H1 (cell line): ENCODE data around the gene PAX8. TPM values are rescaled to one million over a fixed set of nuclear protein-coding genes. Genes with fewer than 3 reads are reported as not detected.

Experiments used
- BRCA1 ChIP-seq: IDR thresholded peaks from 2 replicates; pipeline ENCODE4 v1.6.1; 2012; ENCODE audit warnings: low read depth, low read length, improper control_type of control experiment
- CBX5 ChIP-seq: fragments of 300-800, 300-1000 bp; sonication (generic); IDR thresholded peaks from 2 replicates; pipeline ENCODE4 v1.7.1; 2016; ENCODE audit warnings: antibody characterized with exemption, low read length, low read depth
- CEBPB ChIP-seq: IDR thresholded peaks from 2 replicates; pipeline ENCODE4 v1.6.1; 2012; ENCODE audit warnings: low read depth, low read length
- CHD7 ChIP-seq: fragments of 300-600 bp; sonication (generic); IDR thresholded peaks from 2 replicates; pipeline ENCODE4 v1.7.1; 2012; ENCODE audit warnings: low read length, moderate library complexity, mild to moderate bottlenecking, inconsistent platforms; ENCODE audit not compliant: insufficient replicate concordance
- CREB1 ChIP-seq: IDR thresholded peaks from 2 replicates; pipeline ENCODE4 v1.6.1; 2012; ENCODE audit warnings: inconsistent platforms
- EZH2 ChIP-seq: fragments of 200-600 bp; sonication (generic); IDR thresholded peaks from 2 replicates; pipeline ENCODE4 v1.7.1; 2012; ENCODE audit warnings: low read depth, mild to moderate bottlenecking, moderate library complexity, low read length, inconsistent platforms; ENCODE audit not compliant: severe bottlenecking
- GTF2F1 ChIP-seq: IDR thresholded peaks from 2 replicates; pipeline ENCODE4 v1.6.1; 2012; ENCODE audit warnings: low read depth, low read length, improper control_type of control experiment, borderline replicate concordance
- KDM1A ChIP-seq: fragments of 200-600, 300-600 bp; sonication (generic); IDR thresholded peaks from 2 replicates; pipeline ENCODE4 v1.7.1; 2016; ENCODE audit warnings: mild to moderate bottlenecking, low read length, borderline replicate concordance
- KDM5A ChIP-seq: fragments of 200-600 bp; IDR thresholded peaks from 2 replicates; pipeline ENCODE4 v1.7.1; 2012; ENCODE audit warnings: mild to moderate bottlenecking, low read length, inconsistent platforms, mixed read lengths
- RFX5 ChIP-seq: IDR thresholded peaks from 2 replicates; pipeline ENCODE4 v1.6.1; 2011; ENCODE audit warnings: low read depth, low read length, improper control_type of control experiment, borderline replicate concordance
- SAP30 ChIP-seq: fragments of 300-600 bp; sonication (generic); IDR thresholded peaks from 2 replicates; pipeline ENCODE4 v1.7.1; 2012; ENCODE audit warnings: low read length, moderate library complexity, mild to moderate bottlenecking, inconsistent platforms; ENCODE audit not compliant: insufficient read depth, insufficient replicate concordance
- TEAD4 ChIP-seq: IDR thresholded peaks from 2 replicates; pipeline ENCODE4 v1.6.1; 2012; ENCODE audit warnings: low read depth, low read length, inconsistent platforms, mixed read lengths
- polyA plus RNA-seq, 7 experiments: library from polyadenylated mRNA; depleted of rRNA in 3 of 7; stranded (reverse) in 5 of 7; unstranded in 2 of 7; fragments of >200 nt in 5 of 7; fragments of 200-250 nt in 2 of 7; gene quantifications; 1 replicate in 5 of 7; 2 replicates in 1 of 7; 4 replicates in 1 of 7; pipeline versions ENCODE4 v1.2.1 to v1.2.3, GENCODE V29; 2011 to 2013; ENCODE audit warnings: missing spikeins in 2 of 7, mixed read lengths in 2 of 7
- total RNA-seq: library from RNA; stranded (reverse); fragmentation: NEBNext Ultra II Directional; extraction: Animal tissue kit (Norgen Biotek cat#: 25700); gene quantifications from 2 replicates; pipeline ENCODE4 v1.2.1, GENCODE V29; 2021

Gene PAX8
- total and polyA plus RNA-seq, 2 of the 8 experiments (the other 6 are each of a cell fraction or from before 2014, with no cell fraction given): 0.02 TPM; not detected in 1

- no peak for TF ChIP-seq CHD7
- no peak for TF ChIP-seq TEAD4
- TF ChIP-seq KDM1A: no peak
- no peak for TF ChIP-seq GTF2F1
- no peak for TF ChIP-seq CEBPB
- no peak for TF ChIP-seq KDM5A
- no peak for TF ChIP-seq RFX5
- no peak for TF ChIP-seq CREB1
- TF ChIP-seq SAP30: no peak
- no peak for TF ChIP-seq CBX5
- TF ChIP-seq EZH2: no peak
- TF ChIP-seq BRCA1: no peak
Observed at GRCh38 chr2:113234721-113235346, 43.9 kb downstream of the PAX8 start (continued).
